K562 (cell line): Measurements from ENCODE around the gene RCC1. TPM values are rescaled to one million over a fixed set of nuclear protein-coding genes. Genes with fewer than 3 reads are reported as not detected.
A peak's percentile ranks its signal among the peaks of the same experiment; 100 is the strongest.

ENCODE experiments used
- ARID3A ChIP-seq: IDR thresholded peaks from 2 replicates; pipeline ENCODE4 v1.6.1; 2012; ENCODE audit warnings: low read depth, low read length, improper control_type of control experiment, borderline replicate concordance
- C11orf30 ChIP-seq: fragments of 450-650 bp; IDR thresholded peaks from 2 replicates; pipeline ENCODE4 v1.6.1; 2016; ENCODE audit warnings: low read depth, mild to moderate bottlenecking
- E2F4 ChIP-seq: sonication (generic); formaldehyde crosslinking; IDR thresholded peaks from 2 replicates; pipeline ENCODE4 v1.8.0; 2022; ENCODE audit warnings: mild to moderate bottlenecking, low read depth, missing genetic modification reagents
- E2F5 ChIP-seq: sonication (generic); formaldehyde crosslinking; IDR thresholded peaks from 2 replicates; pipeline ENCODE4 v1.8.0; 2022; ENCODE audit warnings: mild to moderate bottlenecking, missing genetic modification reagents
- ETS1 ChIP-seq: conservative IDR thresholded peaks from 2 replicates; pipeline ENCODE4 v1.6.1; 2011; ENCODE audit warnings: low read depth, mild to moderate bottlenecking, low read length; ENCODE audit not compliant: control insufficient read depth
- FOXM1 ChIP-seq, 2 experiments: fragments of 450-650 bp in 1 of 2; sonication (generic) in 1 of 2; formaldehyde crosslinking in 1 of 2; IDR thresholded peaks; 2 replicates each; pipeline versions ENCODE4 v1.6.1 to v1.9.0; 2017 to 2022; ENCODE audit warnings: low read depth in 2 of 2, mild to moderate bottlenecking in 2 of 2, missing genetic modification reagents in 1 of 2, moderate library complexity in 1 of 2
- GMEB1 ChIP-seq: fragments of 250-450 bp; sonication (Bioruptor Pico); IDR thresholded peaks from 2 replicates; pipeline ENCODE4 v1.4.0; 2020; ENCODE audit warnings: mild to moderate bottlenecking
- HOMEZ ChIP-seq: fragments of 250-450 bp; sonication (Bioruptor Pico); IDR thresholded peaks from 2 replicates; pipeline ENCODE4 v1.4.0; 2020; ENCODE audit warnings: mild to moderate bottlenecking, moderate library complexity
- NRF1 ChIP-seq, 2 experiments: fragments of 450-650 bp; IDR thresholded peaks in 1 of 2; conservative IDR thresholded peaks in 1 of 2; 2 replicates each; pipeline ENCODE4 v1.6.1; 2014; ENCODE audit warnings: mild to moderate bottlenecking in 2 of 2
- POLR2A ChIP-seq: fragments of 450-650 bp; conservative IDR thresholded peaks from 2 replicates; pipeline ENCODE4 v1.6.1; 2016
- POLR2AphosphoS2 ChIP-seq: IDR thresholded peaks from 2 replicates; pipeline ENCODE4 v1.6.1; 2012; ENCODE audit warnings: low read length, improper control_type of control experiment
- RBM25 ChIP-seq: fragments of 200-400 bp; formaldehyde crosslinking; IDR thresholded peaks from 2 replicates; pipeline ENCODE4 v1.6.1; 2018; ENCODE audit warnings: low read length, low read depth, moderate library complexity; ENCODE audit not compliant: severe bottlenecking
- RFX5 ChIP-seq: IDR thresholded peaks from 2 replicates; pipeline ENCODE4 v1.6.1; 2011; ENCODE audit warnings: low read depth, mild to moderate bottlenecking, improper control_type of control experiment, low read length
- TSHZ1 ChIP-seq: fragments of 250-450 bp; sonication (Bioruptor Pico); IDR thresholded peaks from 2 replicates; pipeline ENCODE4 v1.4.0; 2020; ENCODE audit warnings: mild to moderate bottlenecking, moderate library complexity
- USF1 ChIP-seq: sonication (generic); formaldehyde crosslinking; IDR thresholded peaks from 2 replicates; pipeline ENCODE4 v1.9.0; 2022; ENCODE audit warnings: mild to moderate bottlenecking, missing genetic modification reagents
- polyA plus RNA-seq, 8 experiments: library from polyadenylated mRNA; depleted of rRNA in 4 of 8; stranded (reverse) in 5 of 8; unstranded in 3 of 8; fragments of >200 nt; fragmentation: Nextera tagmentation in 2 of 8; fragmentation: Illumina TruSeq in 1 of 8; extraction: Ambion mirVana in 2 of 8; extraction: Trizol in 1 of 8; gene quantifications; 2 replicates each; pipeline versions ENCODE4 v1.2.1 to v1.2.3, GENCODE V29; 2011 to 2014; ENCODE audit warnings: inconsistent platforms in 1 of 8, missing spikeins in 1 of 8
- total RNA-seq, 7 experiments: library from RNA; depleted of rRNA in 6 of 7; stranded (reverse); fragments of >200 nt in 6 of 7; fragmentation: Illumina TruSeq in 2 of 7; extraction: Trizol in 2 of 7; gene quantifications; 2 replicates each; pipeline versions ENCODE4 v1.2.1 to v1.2.3, GENCODE V29; 2011 to 2021; ENCODE audit warnings: low replicate concordance in 1 of 7

RCC1 gene
- total and polyA plus RNA-seq, 9 of the 15 experiments (the other 6 are each of a cell fraction or from before 2014, with no cell fraction given) = 16.4 to 202 (median 107) TPM

- no peak for TF ChIP-seq GMEB1 (CRISPR knock-in tag)
- no peak for TF ChIP-seq RFX5
- TF ChIP-seq ETS1 = no peak
- no peak; the same call in 1 of the 2 replicates for TF ChIP-seq E2F5 (CRISPR knock-in tag)
- no peak for TF ChIP-seq POLR2AphosphoS2
- no peak for TF ChIP-seq RBM25
- no peak for TF ChIP-seq HOMEZ
- TF ChIP-seq TSHZ1 (CRISPR knock-in tag) = no peak
- no peak for TF ChIP-seq USF1
- no peak for TF ChIP-seq NRF1 (conservative IDR thresholded peaks at IDR 0.05 in 1 of 2, IDR thresholded peaks at IDR 0.05 in 1 of 2)
- peak; percentile 37 for TF ChIP-seq POLR2A
- TF ChIP-seq FOXM1 (IDR thresholded peaks at IDR 0.05; ENCODE audit: low read depth) = no peak
- TF ChIP-seq FOXM1 (CRISPR knock-in tag; IDR thresholded peaks at IDR 0.05; ENCODE audit: low read depth) = no peak
- TF ChIP-seq C11orf30 = no peak
- TF ChIP-seq ARID3A = no peak
- no peak for TF ChIP-seq E2F4
Observed at GRCh38 chr1:28508435-28508754, 2.6 kb downstream of the RCC1 start (continued).
